Epithelial cell of alveolus of lung (primary cell): ENCODE measurements around the gene ZBTB2. TPM values are rescaled to one million over a fixed set of nuclear protein-coding genes. Genes with fewer than 3 reads are reported as not detected.

Source experiments
- total RNA-seq: library from RNA; depleted of rRNA; stranded (reverse); fragments of >200 nt; gene quantifications from 2 replicates; pipeline ENCODE4 v1.2.1, GENCODE V29; 2015

Gene ZBTB2
- total RNA-seq: 6.9 and 9.7 TPM in 2 replicates

GRCh38 chr6:151391471-151392413, at the start of gene ZBTB2:
Gene ZBTB2 (minus strand): TSS chr6:151391559. CDS start chr6:151373637, 17,922 bp downstream.

Other genes starting within 250 kb of the ZBTB2 start
- 70.9 and 129 TPM in 2 replicates for gene AKAP12, start 151.6 kb downstream of the ZBTB2 start, total RNA-seq
- 29.7 and 35.5 TPM in 2 replicates for gene RMND1, start 60.6 kb upstream of the ZBTB2 start, total RNA-seq
- gene CCDC170, start 102.5 kb upstream of the ZBTB2 start, total RNA-seq: 0.24 and 0.26 TPM in 2 replicates